ENCODE measurements around the gene ZNF334.

The ZNF334 gene

DNA sequence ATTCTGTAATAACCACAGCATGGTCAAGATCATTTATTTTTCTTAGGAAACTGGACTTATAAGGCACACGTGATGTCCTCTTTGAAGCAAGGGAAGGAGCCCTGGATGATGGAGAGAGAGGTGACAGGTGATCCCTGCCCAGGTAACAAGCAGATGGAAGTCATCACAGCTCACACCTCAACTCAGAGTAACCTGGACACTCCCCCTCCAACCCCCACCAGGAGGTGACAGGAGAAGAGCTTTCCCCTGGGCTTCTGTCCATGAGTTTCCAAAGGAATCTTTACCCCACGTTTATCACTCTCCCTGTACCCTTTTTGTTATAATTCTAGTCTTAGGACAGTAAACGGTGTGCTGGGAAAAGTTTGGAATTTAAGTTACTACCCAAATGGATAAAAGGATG is 28.4 kb downstream of the ZNF334 start:
- DNase-seq, result no peak

DNA sequence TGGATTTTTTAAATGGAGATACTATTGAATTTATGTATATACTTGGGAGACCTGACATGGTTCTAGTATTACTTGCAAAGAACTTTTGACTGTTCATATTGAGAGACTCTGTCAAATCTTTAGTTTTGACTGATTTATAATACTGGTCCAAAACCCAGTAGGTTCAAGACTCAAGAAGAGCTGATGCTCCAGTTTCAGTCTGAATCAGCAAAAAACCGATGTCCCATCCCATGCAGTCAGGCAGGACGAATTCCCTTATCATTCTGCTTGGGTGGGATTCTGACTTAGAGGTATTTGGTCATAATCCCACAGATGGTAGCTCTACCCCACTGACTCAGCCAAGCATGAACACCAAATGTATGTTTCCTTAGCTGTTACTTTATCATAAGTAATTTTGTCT is 29.5 kb downstream of the ZNF334 start:
- DNase-seq, result no peak

DNA sequence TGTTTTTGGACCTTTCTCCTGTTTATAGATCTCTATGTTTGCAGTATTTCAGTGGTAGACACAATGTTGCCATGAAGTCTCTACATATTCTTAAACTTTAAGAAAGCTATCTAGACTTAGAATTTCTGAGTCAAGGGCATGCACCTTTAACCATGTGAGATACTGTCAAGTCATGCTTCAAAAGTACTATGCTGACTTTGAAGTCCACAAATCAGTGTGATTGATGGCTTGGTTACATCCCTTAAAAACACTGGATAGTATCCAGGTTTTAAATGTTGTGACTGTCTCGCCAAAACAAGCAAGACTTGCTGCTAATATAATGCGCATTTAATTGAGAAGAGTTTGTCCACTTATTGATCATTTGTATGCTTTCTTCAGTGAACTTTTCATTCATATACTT is 30.5 kb downstream of the ZNF334 start:
- no peak for DNase-seq

DNA sequence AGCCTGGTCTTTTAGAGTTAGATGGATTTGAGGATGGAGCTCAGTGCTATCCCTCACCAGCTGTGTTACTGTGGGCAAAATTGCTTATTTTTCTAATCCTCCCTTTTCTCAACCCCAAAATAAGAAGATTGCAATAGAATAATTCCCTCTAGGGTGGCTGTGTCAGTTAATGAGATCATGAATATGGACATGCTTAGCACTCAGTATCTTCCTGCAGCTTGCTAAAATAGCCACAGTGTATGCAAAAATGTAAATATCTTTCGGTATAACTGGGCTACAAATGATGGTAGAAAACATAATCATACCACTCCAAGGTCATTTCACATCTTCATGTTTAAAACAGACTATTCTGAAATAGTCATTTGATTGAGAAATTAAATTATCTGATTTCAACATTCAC is 35.7 kb downstream of the ZNF334 start:
- no peak for DNase-seq

DNA sequence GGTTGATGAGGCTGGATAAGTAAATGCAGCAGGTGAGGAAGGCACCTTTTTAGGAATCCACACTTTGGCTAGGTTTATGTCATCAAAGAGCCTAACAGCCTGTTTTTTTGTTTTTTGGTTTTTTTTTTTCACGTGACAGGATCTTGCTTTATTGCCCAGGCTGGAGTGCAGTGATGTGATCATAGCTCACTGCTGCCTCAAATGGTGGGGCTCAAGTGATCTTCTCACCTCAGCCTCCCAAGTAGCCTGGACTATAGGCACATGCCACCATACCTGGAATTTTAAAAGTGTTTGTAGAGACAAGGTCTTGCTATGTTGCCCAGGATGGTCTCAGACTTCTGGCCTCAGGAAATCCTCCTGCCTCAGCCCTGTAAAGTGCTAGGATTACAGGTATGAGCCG is 36.1 kb downstream of the ZNF334 start:
- DNase-seq, result no peak

DNA sequence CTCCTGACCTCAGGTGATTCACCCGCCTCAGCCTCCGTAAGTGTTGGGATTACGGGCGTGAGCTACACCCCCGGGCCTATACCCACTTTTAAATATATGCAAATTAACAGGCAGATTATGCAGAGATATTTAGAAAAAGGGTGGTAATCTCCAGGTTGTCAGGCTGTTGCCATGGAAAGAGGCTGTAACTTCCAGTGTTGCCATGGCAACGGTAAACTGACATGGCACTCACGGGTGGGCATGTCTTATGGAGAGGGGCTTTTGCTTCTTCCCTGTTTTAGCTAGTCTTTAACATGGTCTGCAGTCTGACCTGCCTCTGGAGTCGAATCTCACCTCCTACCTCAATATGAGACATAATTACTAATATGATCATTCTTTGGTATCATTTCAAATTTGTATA is 44.9 kb downstream of the ZNF334 start:
- no peak for DNase-seq

DNA sequence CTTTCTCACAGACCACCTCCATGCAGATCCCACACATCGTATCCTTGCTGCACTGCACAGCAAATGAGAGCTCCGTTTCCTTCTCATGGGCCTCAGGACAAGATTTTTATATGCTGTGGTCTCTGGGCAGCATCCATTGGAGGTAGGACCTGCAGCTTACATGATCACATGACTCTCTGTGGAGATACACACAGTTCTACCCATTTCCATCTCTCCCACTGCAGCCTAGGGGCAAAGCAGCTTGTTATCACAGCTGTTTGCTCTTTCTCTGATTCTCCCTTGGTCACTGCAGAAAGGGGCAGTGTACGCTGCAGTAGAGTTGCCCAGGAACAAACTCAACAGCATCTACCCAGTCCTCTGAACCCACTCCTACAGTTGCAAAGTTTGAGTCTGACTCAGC is 48.9 kb downstream of the ZNF334 start:
- no peak for DNase-seq

DNA sequence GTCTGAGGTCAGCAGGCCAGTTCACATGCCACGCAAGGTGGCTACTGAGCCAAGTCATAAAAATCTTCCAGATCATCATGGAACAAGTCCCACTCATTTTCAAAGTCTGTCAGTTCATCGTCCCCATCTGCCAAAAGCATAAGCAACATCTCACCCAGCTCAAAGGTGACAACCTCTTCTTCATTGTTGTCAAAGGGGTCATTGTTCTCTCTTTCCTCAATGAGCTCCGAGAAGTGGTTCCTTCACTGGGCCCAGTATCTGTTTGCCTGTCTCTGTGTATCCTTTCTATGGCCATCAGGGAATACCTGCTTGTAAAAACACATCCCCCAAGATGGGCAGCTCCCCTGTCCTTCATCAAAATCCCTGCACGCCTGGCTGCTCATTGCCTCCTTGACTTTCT is 49.5 kb downstream of the ZNF334 start:
- DNase-seq, result no peak

DNA sequence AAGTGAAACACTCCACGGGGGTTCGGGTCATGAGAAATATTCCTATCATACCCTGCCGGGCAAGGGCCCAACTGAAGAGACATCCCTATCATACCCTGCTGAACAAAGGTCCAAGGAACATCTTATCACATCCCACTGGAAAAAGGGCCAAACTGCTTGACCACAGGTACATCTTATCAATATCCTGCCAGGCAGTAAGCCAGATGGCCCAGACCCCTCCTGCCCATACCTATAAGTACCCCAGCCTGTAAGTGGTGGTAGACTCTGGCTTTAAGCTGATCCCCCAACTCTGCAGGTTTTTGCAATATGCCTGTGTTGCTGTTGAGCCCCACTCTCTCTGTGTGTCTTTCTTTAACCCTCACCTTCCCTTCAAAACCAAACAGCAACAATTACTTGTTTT is 51.6 kb downstream of the ZNF334 start:
- no peak for DNase-seq

DNA sequence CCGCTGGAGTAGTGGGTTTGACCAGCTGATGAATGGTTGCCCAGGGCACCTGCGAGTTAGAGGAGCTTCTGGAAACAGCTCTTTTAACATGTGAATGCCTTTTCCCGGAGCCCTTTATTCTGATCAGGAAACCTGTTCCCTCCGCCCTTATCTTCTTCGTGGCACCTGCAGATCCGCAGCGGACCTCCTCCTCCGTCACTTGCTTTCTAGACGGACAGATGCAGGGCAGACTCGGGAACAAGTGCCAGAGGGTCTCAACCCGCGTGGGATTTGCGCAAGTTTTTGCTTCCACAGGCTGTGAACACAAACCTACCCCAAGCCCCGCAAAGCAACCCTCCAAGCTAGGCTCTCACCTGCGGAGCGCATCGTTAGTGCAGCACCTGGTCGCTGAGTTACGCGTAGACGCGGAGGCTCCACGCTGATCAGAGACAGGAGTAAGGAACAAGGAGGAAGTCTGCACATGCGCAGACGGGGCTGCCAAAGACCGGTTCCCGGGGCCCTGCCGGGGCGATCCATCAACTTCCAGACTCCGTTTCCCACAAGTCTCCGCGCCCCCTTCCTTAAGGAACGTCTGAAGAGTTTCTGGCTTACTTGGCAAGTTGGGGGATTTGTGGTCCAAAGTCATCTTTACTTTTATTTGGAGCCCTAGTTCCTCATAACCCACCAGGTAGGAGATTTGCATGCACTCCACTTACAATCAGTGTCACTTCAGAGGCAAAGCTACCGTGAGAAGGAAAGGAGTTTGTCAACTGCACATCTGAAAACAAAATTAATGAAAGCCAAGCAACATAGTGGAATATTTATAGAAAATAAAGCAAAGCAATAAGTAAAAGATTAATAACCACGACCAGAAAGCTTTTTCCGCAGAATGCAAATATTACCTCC is 54.3 kb downstream of the ZNF334 start:
- peak in 1 of 2 experiments; percentile 19 for DNase-seq

DNA sequence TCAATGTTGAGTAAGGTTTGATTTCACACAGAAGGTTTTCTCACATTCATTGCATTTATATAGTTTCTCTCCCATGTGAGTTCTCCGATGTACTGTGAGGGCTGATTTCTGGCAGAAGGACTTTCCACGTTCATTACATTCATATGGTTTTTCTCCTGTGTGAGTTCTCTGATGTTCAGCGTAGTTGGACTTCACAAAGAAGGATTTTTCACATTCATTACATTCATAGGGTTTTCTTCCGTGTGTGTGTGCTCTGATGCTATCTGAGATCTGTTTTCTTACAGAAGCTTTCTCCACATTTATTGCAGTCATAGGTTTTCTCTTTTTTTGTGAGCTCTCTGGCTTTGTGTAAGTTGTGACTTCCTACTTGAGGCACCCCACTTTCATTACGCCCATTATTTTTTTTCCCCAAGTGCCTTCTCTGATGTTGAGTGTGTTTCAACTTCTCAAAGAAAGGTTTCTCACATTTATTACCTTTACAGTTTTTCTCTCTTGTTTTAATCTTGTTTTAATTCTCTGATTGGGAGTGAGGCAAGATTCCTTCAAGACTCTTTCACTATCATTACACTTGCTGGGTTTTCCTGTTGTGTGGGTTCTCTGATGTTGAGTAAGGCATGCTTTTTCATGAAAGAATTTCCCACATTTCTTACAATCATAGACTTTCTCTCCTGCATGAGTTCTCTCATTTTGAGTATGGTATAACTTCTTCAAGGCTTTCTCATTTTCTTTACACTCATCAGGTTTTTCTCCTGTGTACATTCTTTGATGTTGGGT is 56.9 kb downstream of the ZNF334 start:
- DNase-seq, result no peak

DNA sequence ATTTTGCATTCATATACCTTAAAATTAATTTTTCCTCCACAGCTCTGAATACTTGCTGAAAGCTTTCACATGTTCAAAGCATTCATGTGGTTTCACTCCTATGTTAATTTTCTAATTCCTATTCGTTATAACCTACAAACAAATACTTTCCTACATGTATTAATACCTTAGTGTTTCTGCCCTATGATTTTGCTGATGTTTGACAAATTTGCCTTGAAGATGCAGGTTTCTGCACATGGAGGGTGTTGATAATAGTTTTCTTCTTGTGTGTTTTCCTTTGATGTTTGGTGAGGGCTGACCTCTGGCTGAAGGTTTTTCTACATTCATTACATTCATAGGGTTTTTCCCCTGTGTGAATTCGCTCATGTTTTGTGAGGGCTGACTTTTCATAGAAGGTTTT is 57.6 kb downstream of the ZNF334 start:
- DNase-seq, result no peak

Measured in activated T-cell treated with anti-CD3 and anti-CD28 coated beads, Interleukin-2, amount 50 U/mL, for 48 hours (primary cell).